ENCODE data around the gene PRAC2. TPM values are rescaled to one million over a fixed set of nuclear protein-coding genes. Genes with fewer than 3 reads are reported as not detected.

The PRAC2 gene
- total and polyA plus RNA-seq, 2 of the 8 experiments (the other 6 are each of a cell fraction or from before 2014, with no cell fraction given): not detected

- TF ChIP-seq KDM1A (IDR thresholded peaks at IDR 0.05; ENCODE audit: borderline replicate concordance, low read length) (no peak), CHD2 (IDR thresholded peaks at IDR 0.05; ENCODE audit: low read length) (no peak), FOSL1 (IDR thresholded peaks at IDR 0.05; ENCODE audit: insufficient read depth, low read depth, low read length) (no peak), RBBP5 (IDR thresholded peaks at IDR 0.05; ENCODE audit: borderline replicate concordance, low read depth, low read length) (no peak), BCL11A (IDR thresholded peaks at IDR 0.05; ENCODE audit: low read depth in 2 of 2, low read length in 2 of 2) (no peak)
These were observed 29.8 kb upstream of the PRAC2 start (continued) for GRCh38 chr17:48693178-48693577.

Measured in H1 (cell line).